K562 (cell line): ENCODE results near the gene AGPAT3. TPM values are rescaled to one million over a fixed set of nuclear protein-coding genes. Genes with fewer than 3 reads are reported as not detected.

Experiments used
- CBFA2T2 ChIP-seq: fragments of 450-650 bp; conservative IDR thresholded peaks from 2 replicates; pipeline ENCODE4 v1.6.1; 2017; ENCODE audit warnings: mild to moderate bottlenecking
- EHMT2 ChIP-seq: fragments of 450-650 bp; IDR thresholded peaks from 2 replicates; pipeline ENCODE4 v1.6.1; 2018; ENCODE audit warnings: antibody characterized with exemption
- HDAC6 ChIP-seq: IDR thresholded peaks from 2 replicates; pipeline ENCODE4 v1.6.1; 2012; ENCODE audit warnings: low read depth, mild to moderate bottlenecking, control low read depth, inconsistent platforms, low read length, moderate library complexity
- JUNB ChIP-seq: fragments of 450-650 bp; formaldehyde crosslinking; conservative IDR thresholded peaks from 2 replicates; pipeline ENCODE4 v1.4.0; 2020; ENCODE audit warnings: mild to moderate bottlenecking
- KLF16 ChIP-seq: IDR thresholded peaks from 2 replicates; pipeline ENCODE4 v1.6.1; 2016; ENCODE audit warnings: antibody characterized with exemption
- NR2F6 ChIP-seq: fragments of 450-650 bp; formaldehyde crosslinking; IDR thresholded peaks from 2 replicates; pipeline ENCODE4 v1.4.0; 2020; ENCODE audit warnings: mild to moderate bottlenecking
- PCBP1 ChIP-seq: fragments of 200-400 bp; formaldehyde crosslinking; IDR thresholded peaks from 2 replicates; pipeline ENCODE4 v1.6.1; 2018; ENCODE audit warnings: mild to moderate bottlenecking, low read depth, low read length; ENCODE audit not compliant: poor library complexity, severe bottlenecking
- RBM22 ChIP-seq: fragments of 200-400 bp; formaldehyde crosslinking; IDR thresholded peaks from 2 replicates; pipeline ENCODE4 v1.6.1; 2018; ENCODE audit warnings: low read length, low read depth; ENCODE audit not compliant: poor library complexity, severe bottlenecking
- SAFB ChIP-seq: fragments of 200-400 bp; formaldehyde crosslinking; IDR thresholded peaks from 2 replicates; pipeline ENCODE4 v1.6.1; 2017; ENCODE audit warnings: low read depth, low read length, borderline replicate concordance
- SAP30 ChIP-seq: fragments of 200-600 bp; sonication (generic); IDR thresholded peaks from 2 replicates; pipeline ENCODE4 v1.6.1; 2012; ENCODE audit warnings: borderline replicate concordance, low read depth, mild to moderate bottlenecking, moderate library complexity, low read length, control low read depth, inconsistent platforms; ENCODE audit not compliant: insufficient read depth, poor library complexity, severe bottlenecking
- SFPQ ChIP-seq: fragments of 200-400 bp; formaldehyde crosslinking; IDR thresholded peaks from 2 replicates; pipeline ENCODE4 v1.6.1; 2017; ENCODE audit warnings: mild to moderate bottlenecking, low read depth, low read length, moderate library complexity
- SIN3B ChIP-seq: fragments of 450-650 bp; IDR thresholded peaks from 2 replicates; pipeline ENCODE4 v1.6.1; 2017; ENCODE audit warnings: low read depth, mild to moderate bottlenecking, moderate library complexity
- SRSF1 ChIP-seq: fragments of 200-400 bp; formaldehyde crosslinking; IDR thresholded peaks from 2 replicates; pipeline ENCODE4 v1.6.1; 2017; ENCODE audit warnings: mild to moderate bottlenecking, low read depth, low read length, moderate library complexity
- ZBTB9 ChIP-seq: fragments of 450-650 bp; formaldehyde crosslinking; IDR thresholded peaks from 2 replicates; pipeline ENCODE4 v1.4.0; 2020; ENCODE audit warnings: mild to moderate bottlenecking, moderate library complexity
- ZFP91 ChIP-seq: sonication (generic); formaldehyde crosslinking; IDR thresholded peaks from 2 replicates; pipeline ENCODE4 v1.8.0; 2022; ENCODE audit warnings: mild to moderate bottlenecking, missing genetic modification reagents
- ZFX ChIP-seq: sonication (generic); formaldehyde crosslinking; IDR thresholded peaks from 2 replicates; pipeline ENCODE4 v1.8.0; 2022; ENCODE audit warnings: mild to moderate bottlenecking, missing genetic modification reagents, moderate library complexity
- ZNF655 ChIP-seq: fragments of 250-450 bp; sonication (Bioruptor Pico); IDR thresholded peaks from 2 replicates; pipeline ENCODE4 v1.5.0; 2021
- polyA plus RNA-seq, 8 experiments: library from polyadenylated mRNA; depleted of rRNA in 4 of 8; stranded (reverse) in 5 of 8; unstranded in 3 of 8; fragments of >200 nt; fragmentation: Nextera tagmentation in 2 of 8; fragmentation: Illumina TruSeq in 1 of 8; extraction: Ambion mirVana in 2 of 8; extraction: Trizol in 1 of 8; gene quantifications; 2 replicates each; pipeline versions ENCODE4 v1.2.1 to v1.2.3, GENCODE V29; 2011 to 2014; ENCODE audit warnings: inconsistent platforms in 1 of 8, missing spikeins in 1 of 8
- total RNA-seq, 7 experiments: library from RNA; depleted of rRNA in 6 of 7; stranded (reverse); fragments of >200 nt in 6 of 7; fragmentation: Illumina TruSeq in 2 of 7; extraction: Trizol in 2 of 7; gene quantifications; 2 replicates each; pipeline versions ENCODE4 v1.2.1 to v1.2.3, GENCODE V29; 2011 to 2021; ENCODE audit warnings: low replicate concordance in 1 of 7

Gene AGPAT3
- total and polyA plus RNA-seq, 9 of the 15 experiments (the other 6 are each of a cell fraction or from before 2014, with no cell fraction given) = 1.5 to 88.4 (median 35.7) TPM

GRCh38 chr21:44024887-44025353 is 159.9 kb downstream of the AGPAT3 start (continued):
- TF ChIP-seq ZBTB9 (CRISPR knock-in tag) (no peak), SAFB (no peak), SAP30 (no peak), ZNF655 (CRISPR knock-in tag) (no peak), ZFP91 (CRISPR knock-in tag) (no peak), SRSF1 (no peak), RBM22 (no peak), CBFA2T2 (no peak), PCBP1 (no peak), JUNB (no peak), KLF16 (no peak), SIN3B (no peak), NR2F6 (0 out of 2 replicates have a peak, but pooled peaks have one; percentile 16), EHMT2 (0 out of 2 replicates have a peak, but pooled peaks have one; percentile 9), SFPQ (no peak), ZFX (CRISPR knock-in tag) (peak; percentile 60), HDAC6 (no peak)
